ENCODE measurements around the gene DYNLT2B. TPM values are rescaled to one million over a fixed set of nuclear protein-coding genes. Genes with fewer than 3 reads are reported as not detected.
"Not testable (repeated sequence)": the region's sequence is repeated elsewhere in the genome, so short reads cannot be mapped to it uniquely, and the experiment has no call there.

DYNLT2B gene
- total RNA-seq, 1 donor from 2014 or later: 2.9 TPM

DNA sequence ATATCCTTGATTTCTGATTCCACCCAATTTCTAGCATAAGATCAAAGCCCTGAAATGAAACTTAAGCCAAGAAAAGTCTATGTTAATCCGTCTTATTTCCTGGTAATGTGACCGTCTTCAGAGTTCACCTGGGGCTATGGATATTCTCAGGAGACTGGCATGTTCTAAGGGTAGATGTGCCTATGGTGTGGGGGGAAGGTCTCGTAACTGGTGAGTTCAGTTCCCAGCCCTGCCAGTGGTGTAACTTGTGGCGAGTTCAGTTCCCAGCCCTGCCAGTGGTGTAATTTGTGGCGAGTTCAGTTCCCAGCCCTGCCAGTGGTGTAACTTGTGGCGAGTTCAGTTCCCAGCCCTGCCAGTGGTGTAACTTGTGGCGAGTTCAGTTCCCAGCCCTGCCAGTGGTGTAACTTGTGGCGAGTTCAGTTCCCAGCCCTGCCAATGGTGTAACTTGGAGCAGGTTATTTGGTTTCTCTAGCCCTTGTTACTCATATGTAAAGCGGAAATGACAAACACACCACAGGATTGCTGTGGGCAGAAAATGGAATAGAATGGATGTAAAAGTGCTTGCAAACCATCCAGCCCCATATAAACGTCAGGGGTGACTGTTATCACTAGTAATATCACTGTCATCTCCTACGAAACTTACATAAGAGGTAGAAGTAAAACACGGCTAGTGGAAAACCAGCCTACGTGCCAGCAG is 71.3 kb downstream of the DYNLT2B start:
- Histone ChIP-seq H3K9me3 (no peaks in the 10 kb centered on the region), H3K4me3 (no peak overlapping the region), H3K27ac (no peak overlapping the region), H3K27me3 (no peaks in the 10 kb centered on the region), H3K4me1 (no peaks in the 10 kb centered on the region), H3K36me3 (peaks cover 0 to 30% of the 10 kb centered on the region in 2 donors)
- TF ChIP-seq, protein P1, sequence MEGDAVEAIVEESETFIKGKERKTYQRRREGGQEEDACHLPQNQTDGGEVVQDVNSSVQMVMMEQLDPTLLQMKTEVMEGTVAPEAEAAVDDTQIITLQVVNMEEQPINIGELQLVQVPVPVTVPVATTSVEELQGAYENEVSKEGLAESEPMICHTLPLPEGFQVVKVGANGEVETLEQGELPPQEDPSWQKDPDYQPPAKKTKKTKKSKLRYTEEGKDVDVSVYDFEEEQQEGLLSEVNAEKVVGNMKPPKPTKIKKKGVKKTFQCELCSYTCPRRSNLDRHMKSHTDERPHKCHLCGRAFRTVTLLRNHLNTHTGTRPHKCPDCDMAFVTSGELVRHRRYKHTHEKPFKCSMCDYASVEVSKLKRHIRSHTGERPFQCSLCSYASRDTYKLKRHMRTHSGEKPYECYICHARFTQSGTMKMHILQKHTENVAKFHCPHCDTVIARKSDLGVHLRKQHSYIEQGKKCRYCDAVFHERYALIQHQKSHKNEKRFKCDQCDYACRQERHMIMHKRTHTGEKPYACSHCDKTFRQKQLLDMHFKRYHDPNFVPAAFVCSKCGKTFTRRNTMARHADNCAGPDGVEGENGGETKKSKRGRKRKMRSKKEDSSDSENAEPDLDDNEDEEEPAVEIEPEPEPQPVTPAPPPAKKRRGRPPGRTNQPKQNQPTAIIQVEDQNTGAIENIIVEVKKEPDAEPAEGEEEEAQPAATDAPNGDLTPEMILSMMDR (IDR thresholded peaks at IDR 0.05): no peak
- no peak for TF ChIP-seq POLR2AphosphoS5 (IDR thresholded peaks at IDR 0.05; ENCODE audit: insufficient read depth in 1 of 2, low read depth in 1 of 2)
- no peak for TF ChIP-seq POLR2A (IDR thresholded peaks at IDR 0.05)
- DNase-seq (ENCODE audit: extremely low spot score in 2 of 2): no peak
- intact Hi-C loops (cut with DNase I): no loop called here

- not testable (repeated sequence) for H3K27me3 ChIP-seq
Measured at GRCh38 chr3:196244166-196244565, 73.9 kb downstream of the DYNLT2B start.

DNA sequence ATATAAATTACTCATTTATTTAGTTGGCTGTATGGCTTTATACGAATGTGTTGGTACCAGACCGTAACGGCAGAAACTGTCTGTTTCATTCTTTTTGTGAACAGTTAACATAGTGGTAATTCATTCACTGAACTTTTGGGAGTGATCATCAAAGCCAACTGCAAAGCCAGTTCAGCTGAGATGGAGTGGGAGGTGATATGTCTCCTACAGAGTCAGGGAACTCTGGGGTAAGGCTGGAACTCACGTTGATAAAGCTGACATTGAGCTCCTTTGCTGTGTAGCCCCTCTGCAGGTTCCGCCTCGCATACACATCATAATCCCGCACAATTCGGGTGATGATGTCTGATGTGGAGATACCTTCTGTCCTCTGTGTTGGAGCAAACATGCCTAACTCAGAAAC is 76.3 kb downstream of the DYNLT2B start:
- no peak overlapping the region for H3K27ac ChIP-seq
- no peaks in the 10 kb centered on the region for H3K4me1 ChIP-seq
- H3K9me3 ChIP-seq: no peaks in the 10 kb centered on the region
- intact Hi-C loops (cut with DNase I): no loop called here
- peaks cover 0 to 64% of the 10 kb centered on the region in 2 donors for H3K36me3 ChIP-seq
- DNase-seq (ENCODE audit: extremely low spot score in 2 of 2): no peak
- H3K4me3 ChIP-seq: no peak overlapping the region
- TF ChIP-seq POLR2A (IDR thresholded peaks at IDR 0.05) (no peak), POLR2AphosphoS5 (IDR thresholded peaks at IDR 0.05; ENCODE audit: insufficient read depth in 1 of 2, low read depth in 1 of 2) (no peak)
- TF ChIP-seq, protein P1 (IDR thresholded peaks at IDR 0.05): no peak
- no peaks in the 10 kb centered on the region for H3K27me3 ChIP-seq

More at GRCh38 chr3:196244166-196244565, 73.9 kb downstream of the DYNLT2B start:
- DNase-seq (ENCODE audit: extremely low spot score in 2 of 2); intact Hi-C loops (cut with DNase I); H3K4me1 ChIP-seq; H3K9me3 ChIP-seq; H3K27ac ChIP-seq; H3K4me3 ChIP-seq: not testable (repeated sequence)
- H3K36me3 ChIP-seq: peaks cover 0 to 53% of the 10 kb centered on the region in 2 donors

Small RNA genes within 50 kb of the gene (small RNA-seq; reads per million reads assigned to genes)
- not detected for gene AC069257.2
- gene RNU6-910P: not detected

Other genes starting within 250 kb of the DYNLT2B start
- 61.6 TPM for gene TFRC, start 236.2 kb downstream of the DYNLT2B start, total RNA-seq
- not detected for gene ZDHHC19, start 106.8 kb downstream of the DYNLT2B start, total RNA-seq
- 1.2 TPM for gene SLC51A, start 101.7 kb downstream of the DYNLT2B start, total RNA-seq
- 55.7 TPM for gene PCYT1A, start 30.5 kb downstream of the DYNLT2B start, total RNA-seq
- not detected for gene TM4SF19, start 20.1 kb upstream of the DYNLT2B start, total RNA-seq
- 29.5 TPM for gene UBXN7, start 114.2 kb upstream of the DYNLT2B start, total RNA-seq
- 26.0 TPM for gene RNF168, start 185.5 kb upstream of the DYNLT2B start, total RNA-seq
- gene SMCO1, start 197.1 kb upstream of the DYNLT2B start, total RNA-seq: not detected

All from vagina (tissue), 2 donors.